Breast epithelium (tissue), 4 donors: ENCODE data around the gene BCAS3. TPM values are rescaled to one million over a fixed set of nuclear protein-coding genes. Genes with fewer than 3 reads are reported as not detected.

ENCODE experiments used
- DNase-seq, 2 donors: peaks; one replicate each; pipeline ENCODE4 v3.0.0-alpha.2; 2019; ENCODE audit warnings: low spot score in 2 of 2
- H3K27ac ChIP-seq, 2 donors: fragments of 200-600 bp; sonication (generic) in 1 of 2; one replicate each; pipeline ENCODE4 v1.5.1; 2016 to 2019; ENCODE audit warnings: mild to moderate bottlenecking in 1 of 2
- H3K27me3 ChIP-seq, 2 donors: fragments of 200-600 bp; sonication (generic) in 1 of 2; one replicate each; pipeline versions ENCODE4 v1.5.1 to v1.6.0; 2017 to 2019; ENCODE audit warnings: control low read depth in 1 of 2, mild to moderate bottlenecking in 1 of 2
- H3K36me3 ChIP-seq: fragments of 200-600 bp; one replicate; pipeline ENCODE4 v1.5.1; 2019
- H3K4me1 ChIP-seq, 2 donors: fragments of 200-600 bp; sonication (generic); one replicate each; pipeline ENCODE4 v1.5.1; 2016 to 2019; ENCODE audit warnings: control low read depth in 1 of 2
- H3K4me3 ChIP-seq, 3 donors: fragments of 200-600 bp; sonication (generic); 1 replicate in 2 of 3; 2 replicates in 1 of 3; pipeline ENCODE4 v1.5.1; 2016 to 2019; ENCODE audit warnings: mild to moderate bottlenecking in 3 of 3, moderate library complexity in 2 of 3
- H3K9me3 ChIP-seq, 2 donors: fragments of 200-600 bp; sonication (generic) in 1 of 2; one replicate each; pipeline ENCODE4 v1.5.1; 2016 to 2019; ENCODE audit warnings: control low read depth in 1 of 2
- POLR2A ChIP-seq: fragments of 450-650 bp; IDR thresholded peaks from one replicate; pipeline ENCODE4 v1.6.1; 2016; ENCODE audit warnings: antibody characterized with exemption, mild to moderate bottlenecking, moderate library complexity
- POLR2AphosphoS5 ChIP-seq, 3 donors: sonication (generic); formaldehyde crosslinking; IDR thresholded peaks; one replicate each; pipeline ENCODE4 v1.6.1; 2017; ENCODE audit warnings: antibody characterized with exemption in 3 of 3
- intact Hi-C: fragments of 100-400 bp; cut with DNase I; formaldehyde crosslinking; loops from one replicate; pipeline ENCODE4 v1.15.1; 2023; ENCODE audit warnings: low total_unique reads
- total RNA-seq, 3 donors: library from RNA; depleted of rRNA; stranded (reverse); fragments of >200 nt; gene quantifications; one replicate each; pipeline ENCODE4 v1.1.0, GENCODE V29; 2016
- TF ChIP-seq, protein P1 (sequence below), 3 donors: fragments of 450-650 bp; IDR thresholded peaks; one replicate each; pipeline ENCODE4 v1.5.1; 2016 to 2017; ENCODE audit warnings: antibody characterized with exemption in 3 of 3, mild to moderate bottlenecking in 3 of 3, moderate library complexity in 3 of 3

The BCAS3 gene
- total RNA-seq, 3 donors from 2014 or later: 30.8 to 47.9 (median 31.2) TPM

DNA sequence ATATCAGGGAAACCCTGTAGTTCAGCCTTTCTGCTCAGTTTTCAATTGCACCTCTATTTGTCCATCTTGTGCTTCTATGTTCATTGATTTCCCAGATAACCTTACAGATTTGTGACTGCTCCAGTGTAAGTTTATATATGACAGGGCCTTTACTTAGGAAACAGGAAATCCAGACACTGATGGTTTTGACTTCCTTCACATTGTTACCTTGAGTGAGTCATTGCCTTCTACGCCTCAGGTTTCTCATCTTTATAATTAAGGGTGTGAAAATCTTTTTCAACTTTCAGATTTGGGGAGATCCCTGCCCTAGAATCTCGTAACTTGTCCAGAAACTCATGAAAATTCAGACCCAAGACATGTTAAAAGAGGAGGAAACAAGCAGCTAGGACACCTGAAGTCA lies 379.6 kb downstream of the BCAS3 start:
- H3K4me1 ChIP-seq: no peaks in the 10 kb centered on the region
- no peak overlapping the region for H3K4me3 ChIP-seq
- intact Hi-C loops: no loop called here
- H3K27me3 ChIP-seq: no peaks in the 10 kb centered on the region
- DNase-seq: no peak
- no peak overlapping the region for H3K27ac ChIP-seq
- TF ChIP-seq POLR2AphosphoS5 (IDR thresholded peaks at IDR 0.05): no peak
- no peak for TF ChIP-seq POLR2A
- TF ChIP-seq, protein P1, sequence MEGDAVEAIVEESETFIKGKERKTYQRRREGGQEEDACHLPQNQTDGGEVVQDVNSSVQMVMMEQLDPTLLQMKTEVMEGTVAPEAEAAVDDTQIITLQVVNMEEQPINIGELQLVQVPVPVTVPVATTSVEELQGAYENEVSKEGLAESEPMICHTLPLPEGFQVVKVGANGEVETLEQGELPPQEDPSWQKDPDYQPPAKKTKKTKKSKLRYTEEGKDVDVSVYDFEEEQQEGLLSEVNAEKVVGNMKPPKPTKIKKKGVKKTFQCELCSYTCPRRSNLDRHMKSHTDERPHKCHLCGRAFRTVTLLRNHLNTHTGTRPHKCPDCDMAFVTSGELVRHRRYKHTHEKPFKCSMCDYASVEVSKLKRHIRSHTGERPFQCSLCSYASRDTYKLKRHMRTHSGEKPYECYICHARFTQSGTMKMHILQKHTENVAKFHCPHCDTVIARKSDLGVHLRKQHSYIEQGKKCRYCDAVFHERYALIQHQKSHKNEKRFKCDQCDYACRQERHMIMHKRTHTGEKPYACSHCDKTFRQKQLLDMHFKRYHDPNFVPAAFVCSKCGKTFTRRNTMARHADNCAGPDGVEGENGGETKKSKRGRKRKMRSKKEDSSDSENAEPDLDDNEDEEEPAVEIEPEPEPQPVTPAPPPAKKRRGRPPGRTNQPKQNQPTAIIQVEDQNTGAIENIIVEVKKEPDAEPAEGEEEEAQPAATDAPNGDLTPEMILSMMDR (IDR thresholded peaks at IDR 0.05): no peak
- no peaks in the 10 kb centered on the region for H3K36me3 ChIP-seq
- H3K9me3 ChIP-seq: no peaks in the 10 kb centered on the region

GRCh38 chr17:61058066-61058465 lies 380.4 kb downstream of the BCAS3 start:
- no peaks in the 10 kb centered on the region for H3K27me3 ChIP-seq
- H3K36me3 ChIP-seq: no peaks in the 10 kb centered on the region
- H3K27ac ChIP-seq: no peak overlapping the region
- H3K9me3 ChIP-seq: no peaks in the 10 kb centered on the region
- no peak overlapping the region for H3K4me3 ChIP-seq
- no peaks in the 10 kb centered on the region for H3K4me1 ChIP-seq
- intact Hi-C loops: no loop called here
- TF ChIP-seq, protein P1 (IDR thresholded peaks at IDR 0.05): no peak
- TF ChIP-seq POLR2A: no peak
- no peak for TF ChIP-seq POLR2AphosphoS5 (IDR thresholded peaks at IDR 0.05)
- DNase-seq: no peak

DNA sequence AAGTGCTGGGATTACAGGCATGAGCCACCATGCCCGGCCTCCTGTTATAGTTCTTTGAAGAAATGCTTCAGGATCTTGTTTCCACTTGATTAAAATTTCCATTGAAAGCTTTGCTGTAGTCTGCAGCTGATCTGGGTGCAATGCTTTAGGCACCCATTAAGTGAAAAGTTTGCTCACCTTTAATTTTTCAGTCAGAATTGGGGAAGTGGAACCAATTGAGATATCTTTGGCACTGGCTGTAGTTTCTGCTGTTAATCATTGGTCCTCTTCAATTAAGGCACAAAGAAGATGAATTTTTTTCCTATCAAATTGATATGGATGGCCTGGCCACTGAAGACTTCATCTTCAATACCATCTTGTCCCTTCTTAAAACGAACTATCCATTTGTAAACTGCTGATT lies 385.9 kb downstream of the BCAS3 start:
- TF ChIP-seq POLR2AphosphoS5 (IDR thresholded peaks at IDR 0.05) (no peak), POLR2A (no peak)
- TF ChIP-seq, protein P1 (IDR thresholded peaks at IDR 0.05): no peak
- H3K4me1 ChIP-seq: no peaks in the 10 kb centered on the region
- no peak for DNase-seq
- no peak overlapping the region for H3K27ac ChIP-seq
- no peak overlapping the region for H3K4me3 ChIP-seq
- H3K27me3 ChIP-seq: no peaks in the 10 kb centered on the region
- H3K9me3 ChIP-seq: no peaks in the 10 kb centered on the region
- H3K36me3 ChIP-seq: no peaks in the 10 kb centered on the region
- intact Hi-C loops: no loop called here

GRCh38 chr17:61064087-61064951 lies 386.7 kb downstream of the BCAS3 start:
- Histone ChIP-seq H3K27ac (no peak overlapping the region), H3K27me3 (no peaks in the 10 kb centered on the region), H3K9me3 (no peaks in the 10 kb centered on the region), H3K4me3 (no peak overlapping the region), H3K36me3 (no peaks in the 10 kb centered on the region), H3K4me1 (no peaks in the 10 kb centered on the region)
- TF ChIP-seq, protein P1 (IDR thresholded peaks at IDR 0.05): no peak
- no peak for TF ChIP-seq POLR2A
- TF ChIP-seq POLR2AphosphoS5 (IDR thresholded peaks at IDR 0.05): no peak
- DNase-seq: no peak
- intact Hi-C loops: no loop called here

GRCh38 chr17:61065263-61065773 lies 387.7 kb downstream of the BCAS3 start:
- Histone ChIP-seq H3K36me3 (no peaks in the 10 kb centered on the region), H3K9me3 (no peaks in the 10 kb centered on the region), H3K4me1 (no peaks in the 10 kb centered on the region), H3K4me3 (no peak overlapping the region), H3K27me3 (no peaks in the 10 kb centered on the region), H3K27ac (no peak overlapping the region)
- no peak for TF ChIP-seq POLR2AphosphoS5 (IDR thresholded peaks at IDR 0.05)
- no peak for TF ChIP-seq POLR2A
- TF ChIP-seq, protein P1 (IDR thresholded peaks at IDR 0.05): no peak
- no peak for DNase-seq
- intact Hi-C loops: no loop called here
